GM21786 (cell line): ENCODE results near the gene SPATA9.
"Not testable (repeated sequence)": the region's sequence is repeated elsewhere in the genome, so short reads cannot be mapped to it uniquely, and the experiment has no call there.

Source experiments
- ATAC-seq: cut with Tn5 transposase; IDR thresholded peaks from one replicate; pipeline ENCODE4 v1.9.1; 2021; ENCODE audit not compliant: unreplicated experiment

The SPATA9 gene

DNA sequence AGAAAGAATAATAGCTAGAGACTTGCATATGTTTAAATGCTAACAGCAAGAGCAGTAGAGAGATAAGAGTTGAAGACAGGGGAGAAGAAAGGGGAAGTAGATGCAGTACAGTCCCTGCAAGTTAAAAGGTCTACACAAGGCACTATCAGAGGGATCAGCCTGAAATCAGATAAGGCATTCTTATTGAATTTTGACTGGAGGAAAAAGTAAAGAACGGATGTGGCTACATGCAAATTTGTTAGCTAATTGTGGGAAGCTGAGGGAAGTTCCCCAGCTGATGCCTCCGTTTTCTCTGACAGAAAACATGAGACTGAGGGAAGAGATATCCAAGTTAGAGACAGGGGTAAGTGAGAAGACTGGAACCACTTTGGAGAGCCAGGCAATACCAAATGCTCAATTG lies 35.4 kb upstream of the SPATA9 start:
- peak; percentile 92 for ATAC-seq

DNA sequence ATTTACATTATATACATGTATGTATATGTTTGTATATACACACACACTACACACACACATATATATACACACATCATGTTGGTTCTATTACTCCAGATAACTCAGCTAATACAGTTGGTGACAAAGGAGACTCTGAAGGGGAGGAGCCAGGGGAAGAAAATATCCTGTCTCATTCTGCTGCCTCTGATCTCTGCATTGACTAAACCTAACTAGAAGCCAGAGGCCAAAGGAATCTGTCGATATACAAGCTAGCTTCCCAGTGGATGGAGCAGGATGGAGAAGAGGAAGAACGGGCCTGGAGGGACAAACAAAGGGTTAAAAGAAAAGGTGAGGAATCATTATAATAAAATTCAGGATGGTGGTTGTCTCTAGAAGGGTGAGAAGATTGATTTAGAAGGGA lies 34.6 kb upstream of the SPATA9 start:
- no peak for ATAC-seq

DNA sequence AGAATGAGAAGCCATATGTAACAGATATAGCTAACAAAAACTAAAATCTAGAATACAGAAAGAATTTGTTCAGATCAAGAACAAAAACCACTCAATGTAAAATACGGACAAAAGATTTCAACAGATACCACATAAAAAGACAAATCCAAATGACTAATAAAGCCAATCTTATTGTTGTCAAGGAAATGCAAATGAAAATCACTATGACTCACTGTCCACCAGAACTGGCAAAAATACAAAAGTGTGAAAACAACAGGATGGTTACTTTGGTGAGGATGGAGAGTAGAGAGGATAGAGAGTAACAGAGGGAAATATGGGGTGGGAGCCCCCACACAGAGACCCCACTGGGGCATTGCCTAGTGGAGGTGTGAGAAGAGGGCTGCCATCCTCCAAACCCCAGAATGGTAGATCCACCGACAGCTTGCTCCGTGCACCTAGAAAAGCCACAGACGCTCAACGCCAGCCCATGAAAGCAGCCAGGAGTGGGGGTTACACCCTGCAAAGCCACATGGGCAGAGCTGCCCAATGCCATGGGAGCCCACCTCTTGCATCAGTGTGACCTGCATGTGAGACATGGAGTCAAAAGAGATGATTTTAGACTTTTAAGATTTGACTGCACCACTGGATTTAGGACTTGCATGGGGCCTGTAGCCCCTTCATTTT lies 33.1 kb upstream of the SPATA9 start:
- ATAC-seq = no peak

DNA sequence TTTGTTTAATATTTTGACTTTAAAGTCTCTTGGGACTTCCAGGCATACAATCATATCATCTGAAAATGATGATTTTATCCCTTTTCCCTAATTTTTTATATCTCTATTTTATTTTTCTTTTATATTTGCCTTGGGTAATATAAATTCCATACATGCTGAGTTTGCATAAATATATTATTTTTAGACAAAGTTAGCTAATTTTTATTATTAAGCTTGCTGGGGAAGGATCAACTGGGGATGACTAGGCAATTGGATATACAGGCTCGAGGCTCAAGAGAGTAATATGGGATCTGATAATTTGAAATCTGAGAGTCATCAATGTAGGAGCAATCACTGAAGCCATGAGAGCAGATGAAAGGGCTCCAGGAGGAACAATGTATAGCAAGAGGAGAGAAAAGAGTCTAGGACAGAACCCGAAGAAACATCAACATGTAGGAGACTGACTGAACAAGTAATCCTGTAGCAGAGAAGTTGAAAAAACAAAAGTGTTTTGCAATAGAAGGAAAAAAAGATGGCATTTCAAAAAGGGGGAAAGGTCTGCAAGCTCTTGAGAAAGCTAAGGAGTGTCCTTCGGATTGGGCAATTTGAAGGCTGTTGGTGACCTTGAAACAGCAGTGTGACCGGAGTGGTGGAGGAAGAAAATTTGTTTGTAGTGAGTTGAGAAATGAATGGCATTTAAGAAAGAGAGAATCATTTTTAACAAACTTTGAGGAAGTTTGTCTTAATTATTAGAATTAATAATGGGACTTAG lies 31.3 kb upstream of the SPATA9 start:
- ATAC-seq = no peak

DNA sequence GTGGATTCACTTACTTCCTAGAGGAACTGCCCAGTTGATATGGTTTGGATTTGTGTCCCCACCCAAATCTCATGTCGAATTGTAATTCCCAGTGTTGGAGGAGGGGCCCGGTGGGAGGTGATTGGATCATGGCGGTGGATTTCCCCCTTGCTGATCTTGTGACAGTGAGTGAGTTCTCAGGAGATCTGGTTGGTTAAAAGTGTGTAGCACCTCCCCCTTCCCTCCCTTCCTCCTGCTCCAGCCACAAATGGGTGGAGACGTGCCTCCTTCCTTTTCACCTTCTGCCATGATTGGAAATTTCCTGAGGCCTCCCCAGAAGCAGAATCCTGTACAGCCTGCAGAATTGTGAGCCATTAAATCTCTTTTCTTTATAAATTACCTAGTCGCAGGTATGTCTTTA lies 30.5 kb upstream of the SPATA9 start:
- ATAC-seq = not testable (repeated sequence)

DNA sequence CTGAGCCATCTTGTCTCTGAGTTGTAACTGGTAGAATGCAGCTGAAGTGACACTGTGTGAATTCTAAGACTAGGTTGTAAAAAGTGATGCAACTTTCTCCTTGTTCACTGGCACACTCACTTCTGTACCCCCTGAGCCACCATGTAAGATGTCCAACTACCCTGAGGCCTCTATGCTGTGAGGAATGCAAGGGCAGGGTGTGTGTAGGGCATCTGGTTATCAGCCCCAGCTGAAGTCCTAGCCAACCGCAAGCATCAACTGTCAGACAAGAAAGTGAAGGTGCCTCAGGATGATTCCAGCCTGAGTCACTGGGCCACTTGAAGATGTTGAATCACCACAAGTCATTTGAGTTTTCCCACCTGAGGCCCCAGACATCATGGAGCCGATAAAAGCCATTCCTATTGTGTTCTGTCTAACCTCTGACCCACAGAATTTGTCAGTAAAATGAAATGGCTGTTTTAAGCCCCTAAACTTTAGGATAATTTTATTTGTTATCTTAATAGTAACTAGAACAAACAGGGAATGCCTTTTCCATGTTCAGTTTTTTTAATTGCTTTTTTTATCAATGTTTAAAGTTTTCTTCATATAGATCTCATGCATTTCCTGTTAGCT lies 29.7 kb upstream of the SPATA9 start:
- ATAC-seq = no peak

DNA sequence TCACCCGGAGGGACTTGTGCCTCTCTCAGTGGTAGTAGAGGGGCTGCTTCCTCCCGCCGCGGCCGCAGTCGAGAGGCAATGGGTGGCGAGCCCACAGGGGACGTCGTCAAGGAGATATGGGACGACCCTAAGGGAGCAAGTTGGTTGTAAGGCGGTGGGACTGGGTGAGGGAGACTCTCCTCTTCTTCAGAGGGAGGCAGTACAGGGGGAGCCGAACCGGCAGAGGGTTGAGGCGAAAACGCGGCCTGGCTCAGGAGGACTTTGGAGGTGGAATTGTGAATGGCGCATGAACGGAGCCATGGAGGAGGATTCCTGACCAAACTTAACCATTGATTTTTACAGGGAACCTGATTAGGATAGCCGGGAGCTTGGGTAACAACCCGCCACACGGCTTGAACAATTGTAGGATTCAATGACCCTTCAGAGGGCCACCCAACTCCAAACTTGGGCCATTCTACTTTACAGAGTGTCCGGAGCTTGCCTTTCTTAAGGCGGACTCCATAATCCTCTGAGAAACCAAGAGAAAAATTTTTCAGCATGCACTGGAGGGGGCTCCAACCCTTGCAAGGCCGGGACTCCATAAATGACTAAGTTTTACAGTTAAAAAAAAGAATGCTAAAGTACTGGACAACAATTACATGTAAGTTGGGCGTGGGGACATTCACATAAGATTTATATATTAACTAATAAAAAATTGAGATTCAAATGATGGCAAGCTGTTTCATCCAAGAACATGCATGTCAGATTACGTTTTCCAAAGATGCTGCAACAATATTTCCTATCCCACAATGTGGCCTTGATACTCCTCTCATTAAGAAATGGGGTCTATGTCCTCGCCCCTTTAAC lies 28.9 kb upstream of the SPATA9 start:
- no peak for ATAC-seq

DNA sequence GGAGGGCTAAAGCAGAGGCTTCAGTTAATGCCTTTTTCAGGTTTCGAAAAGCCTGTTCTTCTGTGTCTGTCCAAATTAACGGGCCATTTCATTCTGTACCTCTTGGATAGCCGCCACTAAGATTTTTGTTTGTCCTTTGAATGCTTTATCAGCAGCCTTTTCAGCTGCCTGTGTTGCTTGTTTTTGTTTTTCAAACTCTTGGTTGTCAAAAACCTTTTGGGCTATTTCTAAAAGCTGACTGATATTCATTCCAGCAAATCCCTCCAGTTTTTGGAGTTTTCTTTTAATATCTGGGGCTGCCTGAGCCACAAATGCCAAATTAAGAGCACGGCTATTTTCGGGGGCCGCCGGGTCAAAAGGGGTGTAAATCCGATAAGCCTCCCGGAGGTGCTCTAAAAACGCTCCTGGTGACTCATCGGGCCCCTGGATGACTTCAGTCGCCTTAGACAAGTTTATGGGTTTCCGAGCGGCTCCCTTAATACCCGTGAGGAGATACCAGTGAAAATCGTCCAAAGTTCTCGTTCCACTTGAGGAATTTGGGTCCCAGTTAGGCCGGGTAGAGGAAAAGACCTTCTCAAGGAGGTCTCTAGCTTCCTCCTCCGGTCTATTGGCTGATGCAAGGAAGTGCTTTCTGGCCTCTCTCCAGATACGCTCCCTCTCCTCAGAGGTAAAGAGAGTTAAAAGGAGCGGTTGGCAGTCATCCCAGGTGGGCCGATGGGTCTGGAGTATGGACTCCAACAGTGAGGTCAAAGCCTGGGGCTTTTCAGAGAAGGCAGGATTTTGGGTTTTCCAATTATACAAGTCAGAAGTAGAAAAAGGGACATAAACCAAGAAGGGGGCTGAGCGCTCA lies 28.1 kb upstream of the SPATA9 start:
- ATAC-seq = not testable (repeated sequence)

DNA sequence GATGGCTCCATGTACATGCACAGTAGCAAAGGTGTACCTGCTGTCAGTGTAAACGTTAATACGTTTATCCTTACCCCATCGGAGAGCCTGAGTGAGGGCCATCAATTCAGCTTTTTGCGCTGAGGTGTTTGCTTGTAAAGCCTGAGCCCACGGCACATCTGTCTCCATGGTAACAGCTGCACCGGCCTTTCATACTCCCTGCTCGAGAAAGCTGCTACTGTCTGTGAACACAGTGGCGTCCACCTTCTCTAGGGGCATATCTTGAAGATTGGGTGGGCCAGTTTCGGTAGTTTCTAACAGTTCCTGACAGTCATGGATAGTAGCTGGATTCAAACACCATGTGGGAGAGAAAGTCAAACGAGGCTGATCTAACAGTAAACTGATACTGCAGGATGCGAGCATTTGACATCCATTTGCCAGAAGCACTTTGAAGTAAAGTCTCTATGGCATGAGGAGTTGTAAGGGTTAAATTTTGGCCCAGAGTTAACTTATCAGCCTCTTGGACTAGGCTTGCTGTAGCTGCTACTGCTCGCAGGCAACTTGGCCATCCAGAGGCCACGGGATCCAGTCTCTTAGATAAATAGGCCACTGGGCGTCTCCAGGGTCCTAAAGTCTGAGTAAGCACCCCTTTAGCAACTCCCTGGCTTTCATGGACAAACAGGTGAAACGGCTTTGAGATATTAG lies 27.3 kb upstream of the SPATA9 start:
- ATAC-seq = no peak

DNA sequence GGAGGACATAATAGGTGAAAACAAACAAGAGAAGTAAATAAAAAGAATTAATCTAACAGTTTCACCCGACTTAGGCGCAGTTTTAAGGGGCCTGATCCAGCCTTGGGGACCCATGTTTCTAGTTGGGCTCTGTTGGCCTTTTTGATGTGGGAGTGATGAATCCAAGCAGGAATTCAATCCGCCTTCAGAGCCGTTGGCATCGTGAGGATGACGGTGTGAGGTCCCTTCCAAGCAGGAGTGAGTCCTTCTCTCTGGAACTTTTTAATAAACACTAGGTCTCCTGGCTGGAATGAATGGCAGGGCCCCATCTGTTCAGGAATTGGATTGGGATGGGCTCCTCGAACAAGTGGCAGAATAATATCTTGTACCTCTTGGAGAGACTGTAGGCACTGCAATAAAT lies 26.1 kb upstream of the SPATA9 start:
- no peak for ATAC-seq

DNA sequence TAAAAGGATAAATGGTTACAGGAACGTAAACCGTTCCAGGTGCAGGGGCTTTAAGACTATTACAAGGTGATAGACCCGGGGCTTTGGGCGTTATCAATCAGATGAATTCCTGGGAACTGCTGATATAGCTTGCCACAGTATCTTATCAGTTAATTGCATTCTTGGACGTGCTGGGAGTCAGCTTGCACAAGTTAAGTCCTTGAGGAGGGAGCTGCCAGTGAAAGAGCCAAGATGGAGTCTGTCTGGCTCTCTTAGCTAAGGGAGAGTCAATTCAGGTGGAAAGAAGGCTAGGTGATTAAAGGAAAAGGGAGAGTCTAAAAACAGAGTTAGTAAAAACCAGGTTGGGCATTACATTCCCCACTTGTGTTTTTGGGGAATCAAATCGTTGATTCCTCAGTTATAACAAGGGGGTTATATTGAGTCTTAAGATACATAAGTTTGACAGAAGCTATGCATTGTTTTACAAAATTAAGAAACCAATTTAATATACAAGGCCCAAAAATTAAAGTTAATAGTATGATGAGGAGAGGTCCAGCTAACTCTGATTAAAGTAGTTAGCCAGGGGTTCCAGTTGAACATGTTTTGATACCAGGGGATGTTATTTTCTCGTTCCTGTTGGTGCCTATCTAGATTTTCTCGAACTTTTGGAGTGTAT lies 24.9 kb upstream of the SPATA9 start:
- not testable (repeated sequence) for ATAC-seq

DNA sequence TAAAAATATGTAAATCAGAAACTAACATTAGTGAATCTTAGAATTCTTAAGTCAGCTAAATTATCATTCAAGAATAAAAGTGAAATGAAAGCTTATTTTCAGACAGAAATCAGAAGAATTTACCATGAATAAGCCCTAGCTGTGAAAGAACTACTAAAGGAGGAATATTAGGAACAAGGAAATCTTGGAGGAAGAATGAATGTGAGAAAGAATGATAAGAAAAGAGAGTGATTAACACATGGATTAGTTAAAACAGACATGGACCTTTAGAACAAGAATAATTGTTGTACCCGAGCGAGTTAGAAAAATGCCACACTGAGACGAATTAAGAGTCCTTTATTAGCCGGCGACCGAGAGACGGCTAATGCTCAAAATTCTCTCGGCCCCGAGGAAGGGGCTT lies 24.3 kb upstream of the SPATA9 start:
- no peak for ATAC-seq

DNA sequence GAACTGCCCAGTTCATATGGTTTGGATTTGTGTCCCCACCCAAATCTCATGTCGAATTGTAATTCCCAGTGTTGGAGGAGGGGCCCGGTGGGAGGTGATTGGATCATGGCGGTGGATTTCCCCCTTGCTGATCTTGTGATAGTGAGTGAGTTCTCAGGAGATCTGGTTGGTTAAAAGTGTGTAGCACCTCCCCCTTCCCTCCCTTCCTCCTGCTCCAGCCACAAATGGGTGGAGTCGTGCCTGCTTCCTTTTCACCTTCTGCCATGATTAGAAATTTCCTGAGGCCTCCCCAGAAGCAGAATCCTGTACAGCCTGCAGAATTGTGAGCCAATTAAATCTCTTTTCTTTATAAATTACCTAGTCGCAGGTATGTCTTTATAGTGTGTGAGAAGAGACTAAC lies 23.4 kb upstream of the SPATA9 start:
- not testable (repeated sequence) for ATAC-seq

DNA sequence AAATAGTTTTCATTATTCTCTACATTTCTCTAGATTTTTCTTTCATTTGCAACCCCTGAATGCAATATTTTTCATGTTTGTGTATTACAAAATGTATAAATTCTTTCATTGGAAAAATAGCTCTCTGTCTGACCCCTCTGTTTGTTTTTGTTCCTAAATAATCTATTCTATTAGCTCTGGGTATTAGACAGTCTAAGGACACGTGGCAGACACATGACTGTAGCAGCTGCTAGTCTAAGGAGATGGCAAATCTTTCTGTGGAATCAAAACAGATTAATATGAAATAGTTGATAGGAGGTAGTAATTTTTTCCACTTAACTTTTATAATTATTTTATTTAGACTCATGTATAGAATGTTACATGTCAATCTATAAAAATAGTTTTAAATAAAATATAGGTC lies 21.4 kb upstream of the SPATA9 start:
- ATAC-seq = no peak

DNA sequence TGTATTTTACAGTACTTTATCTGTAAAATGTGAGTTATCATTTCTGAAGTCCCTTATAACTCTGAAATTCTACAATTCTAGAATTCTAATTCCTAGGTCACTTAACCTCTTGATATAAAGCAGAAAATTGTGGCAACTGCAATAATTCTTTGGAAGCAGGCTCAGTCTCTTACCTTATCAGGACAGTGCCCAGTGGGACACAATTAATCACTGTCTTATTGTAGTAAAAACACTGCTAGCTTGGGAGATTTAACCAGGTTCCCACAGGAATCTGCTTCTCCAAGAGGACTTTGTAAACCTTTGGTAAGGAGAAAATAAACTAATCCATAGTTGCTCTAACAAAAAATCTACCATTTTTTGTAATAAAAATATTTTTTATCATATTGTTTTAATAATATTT lies 18.3 kb upstream of the SPATA9 start:
- ATAC-seq = no peak

DNA sequence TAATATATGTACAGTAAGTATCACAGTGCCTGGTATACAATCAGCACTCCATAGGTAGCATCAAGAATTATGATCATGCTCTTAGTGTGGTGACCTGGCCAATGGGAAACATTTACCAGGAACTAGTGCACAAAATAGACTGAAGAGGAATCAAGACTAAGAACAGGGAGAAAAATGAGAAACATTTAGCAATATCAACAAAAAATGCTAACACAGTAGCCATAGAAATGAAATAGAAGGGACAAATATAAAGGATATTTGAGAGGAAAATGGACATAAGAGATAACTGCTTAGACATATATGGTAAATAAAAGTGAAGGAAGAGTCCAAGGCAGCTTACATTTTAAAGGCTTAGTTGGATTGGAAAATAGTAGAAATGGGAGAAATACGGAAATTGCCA lies 16.5 kb upstream of the SPATA9 start:
- no peak for ATAC-seq

DNA sequence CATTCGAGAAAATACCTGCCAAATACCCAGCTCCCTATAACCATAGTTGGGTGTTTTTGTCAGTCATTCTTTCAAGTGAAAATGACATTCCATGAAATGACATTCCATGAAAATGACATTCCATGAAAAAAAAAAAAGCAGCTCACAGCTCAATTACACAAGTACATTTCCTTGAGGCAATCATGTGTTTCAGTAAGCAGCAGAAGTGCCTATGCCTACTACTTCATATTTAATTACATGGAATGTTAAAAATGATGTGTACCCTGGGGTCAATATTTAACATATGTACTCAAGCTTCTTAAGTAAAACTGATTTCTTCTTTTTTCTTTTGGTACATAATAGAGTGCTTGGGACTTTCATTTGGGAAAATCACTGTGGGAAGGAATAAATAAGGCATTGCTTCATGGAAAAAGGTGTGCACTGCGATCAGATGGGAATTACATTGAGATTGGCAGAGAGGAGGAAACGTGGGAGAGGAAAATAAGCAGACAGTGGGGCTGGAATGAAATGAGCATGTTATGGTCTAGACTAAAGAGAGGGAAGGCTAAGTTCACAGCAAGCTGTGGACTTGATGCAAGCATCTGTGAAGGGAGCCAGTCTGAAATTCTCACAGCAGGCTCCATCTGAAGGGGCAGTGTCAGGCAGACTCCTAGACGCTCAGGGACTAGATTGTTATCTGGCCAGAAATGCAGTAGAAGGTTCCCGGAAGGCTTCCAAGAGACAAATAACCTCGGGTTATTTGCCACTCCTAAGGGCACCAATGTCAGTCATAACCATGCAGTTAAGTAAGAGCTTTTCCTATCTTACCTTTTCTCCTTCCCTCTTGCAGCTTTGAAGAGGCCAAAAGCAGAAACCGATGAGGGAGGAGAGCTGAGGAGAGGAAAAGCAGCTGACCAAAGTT lies 15.2 kb upstream of the SPATA9 start:
- ATAC-seq = no peak

DNA sequence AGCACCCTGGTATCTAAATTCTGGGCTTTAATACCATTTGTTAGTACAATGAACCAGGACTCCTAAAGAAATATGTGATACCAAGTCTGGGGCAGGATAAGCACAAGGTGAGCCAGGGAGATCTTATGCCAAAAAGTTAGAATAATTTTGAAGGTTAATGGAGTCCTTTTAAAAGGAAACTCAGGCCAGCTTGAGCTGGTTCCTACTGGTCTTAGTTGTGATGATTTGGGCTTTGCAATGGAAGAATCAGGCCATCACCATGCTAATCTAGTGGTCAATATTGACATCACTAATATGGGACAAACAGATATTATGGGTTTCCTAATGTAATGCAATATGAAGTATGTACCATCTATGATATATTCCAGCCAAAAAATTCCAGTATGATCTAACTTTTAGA lies 7.5 kb upstream of the SPATA9 start:
- ATAC-seq = no peak
